Stimulated activated CD4-positive, alpha-beta T cell treated with anti-CD3 and anti-CD28 coated beads, Interleukin-1b, Interleukin-23, amount 100 ng/mL, for 24 hours (primary cell): ENCODE results near the gene IDUA.
"Not testable (repeated sequence)": the region's sequence is repeated elsewhere in the genome, so short reads cannot be mapped to it uniquely, and the experiment has no call there.

Experiments
- DNase-seq, 4 experiments: peaks; one replicate each; pipeline ENCODE4 v3.0.0-alpha.2; 2020; ENCODE audit warnings: low read depth in 4 of 4, low spot score in 1 of 4

The IDUA gene

DNA sequence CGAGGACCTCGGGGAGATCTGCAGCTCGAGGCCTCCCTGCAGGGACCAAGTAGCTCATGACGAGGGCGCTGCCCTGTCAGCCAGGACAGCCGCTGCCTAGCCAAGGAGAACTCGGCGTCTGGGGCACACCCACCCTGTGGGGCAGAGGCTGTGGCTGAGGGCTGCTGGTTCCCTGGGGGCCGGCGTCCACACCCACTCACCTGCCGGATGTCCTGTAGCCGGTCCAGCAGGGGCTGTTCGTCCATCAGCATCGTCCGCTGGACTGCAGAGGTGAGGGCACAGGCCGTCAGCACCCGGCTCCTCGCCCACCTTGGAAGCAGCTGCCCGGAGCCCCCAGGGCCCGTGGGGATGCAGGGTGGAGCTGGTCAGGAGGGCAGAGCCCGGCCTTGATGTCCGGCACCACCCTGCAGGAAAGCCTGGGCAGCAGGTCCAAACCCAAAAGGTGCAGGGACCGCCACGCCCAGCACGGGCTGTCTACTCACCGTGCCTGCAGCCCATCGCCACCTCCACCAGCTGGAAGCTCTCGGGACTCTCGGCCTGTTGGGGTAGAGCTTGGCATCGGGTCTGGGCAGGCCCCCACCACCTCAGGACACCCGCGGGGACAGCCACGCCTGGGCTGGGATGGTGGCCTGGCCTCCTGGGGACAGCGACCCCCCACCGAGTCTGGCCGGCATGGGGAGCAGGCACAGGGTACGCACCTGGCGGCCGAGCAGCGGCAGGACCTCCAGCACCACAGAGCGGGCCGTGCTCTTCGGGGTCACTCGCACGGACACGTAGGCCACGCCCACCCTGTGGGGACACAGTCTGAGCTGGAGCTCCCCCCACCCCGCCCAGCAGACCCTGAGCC lies 20.4 kb upstream of the IDUA start:
- DNase-seq = no peak

DNA sequence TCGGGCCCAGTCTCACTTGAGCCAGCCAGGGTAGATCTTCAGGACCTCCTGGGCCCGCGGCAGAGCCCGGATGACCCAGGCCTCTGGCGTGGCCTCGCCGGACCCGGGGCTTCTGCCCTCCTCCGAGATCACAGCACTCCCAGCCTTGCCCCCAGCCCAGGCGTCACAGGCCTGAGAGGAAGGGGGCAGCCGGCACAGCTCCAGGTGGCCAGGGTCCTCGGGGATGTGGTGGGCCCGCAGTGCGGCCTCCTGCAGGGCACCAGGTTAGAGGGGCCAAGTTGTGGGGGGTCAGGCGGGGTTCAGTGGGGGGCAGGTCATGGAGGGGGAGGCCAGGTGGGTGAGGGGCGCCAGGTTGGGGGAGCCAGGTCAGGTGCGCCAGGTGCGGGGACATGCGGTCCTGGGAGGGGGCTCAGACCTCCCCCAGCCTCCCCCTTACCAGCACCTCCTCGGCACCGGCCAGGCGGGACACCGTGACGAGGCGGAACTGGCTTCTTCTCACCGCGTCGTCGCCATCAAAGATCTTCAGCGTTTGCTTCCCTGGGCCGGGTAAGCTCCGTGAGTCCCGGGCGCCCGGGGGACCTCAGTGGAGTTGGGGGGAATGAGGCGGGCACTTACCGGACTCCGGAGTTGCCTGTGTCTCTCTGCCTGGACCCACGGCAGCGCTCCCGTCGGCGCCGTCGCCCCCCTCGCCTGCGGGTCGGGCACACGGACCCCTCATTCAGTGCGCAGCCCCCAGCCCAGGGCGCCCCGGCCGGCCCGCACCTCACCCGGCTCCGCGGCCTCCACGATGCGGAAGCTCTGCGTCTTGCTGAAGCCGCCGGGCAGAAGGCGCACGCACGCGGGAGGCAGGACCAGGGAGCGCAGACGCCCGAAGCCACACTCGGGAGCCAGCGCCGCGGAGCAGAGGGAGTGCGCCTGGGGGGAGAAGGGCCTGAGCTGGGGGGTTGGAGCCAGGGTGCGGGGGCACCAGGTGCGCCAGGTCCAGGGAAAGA lies 19.4 kb upstream of the IDUA start:
- DNase-seq = no peak

DNA sequence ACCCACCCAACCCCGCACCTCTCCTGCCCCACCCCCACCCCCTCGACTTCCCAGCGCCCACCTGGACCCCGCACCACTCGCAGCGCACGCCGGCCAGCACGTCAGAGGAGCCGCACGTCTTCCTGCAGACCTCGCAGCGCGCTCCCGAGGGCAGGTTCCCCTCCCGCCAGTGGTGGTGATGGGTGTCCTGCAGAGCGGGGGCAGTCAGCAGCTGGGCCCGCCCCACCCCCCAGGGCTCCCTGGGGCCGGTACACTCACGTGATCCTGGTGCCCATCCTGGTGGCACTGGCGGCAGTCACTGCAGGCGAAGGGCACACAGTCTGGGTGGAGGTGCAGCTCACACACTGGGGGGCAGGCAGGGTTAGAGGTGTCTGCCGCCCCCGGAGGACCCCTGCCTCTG lies 18.6 kb upstream of the IDUA start:
- DNase-seq = no peak

DNA sequence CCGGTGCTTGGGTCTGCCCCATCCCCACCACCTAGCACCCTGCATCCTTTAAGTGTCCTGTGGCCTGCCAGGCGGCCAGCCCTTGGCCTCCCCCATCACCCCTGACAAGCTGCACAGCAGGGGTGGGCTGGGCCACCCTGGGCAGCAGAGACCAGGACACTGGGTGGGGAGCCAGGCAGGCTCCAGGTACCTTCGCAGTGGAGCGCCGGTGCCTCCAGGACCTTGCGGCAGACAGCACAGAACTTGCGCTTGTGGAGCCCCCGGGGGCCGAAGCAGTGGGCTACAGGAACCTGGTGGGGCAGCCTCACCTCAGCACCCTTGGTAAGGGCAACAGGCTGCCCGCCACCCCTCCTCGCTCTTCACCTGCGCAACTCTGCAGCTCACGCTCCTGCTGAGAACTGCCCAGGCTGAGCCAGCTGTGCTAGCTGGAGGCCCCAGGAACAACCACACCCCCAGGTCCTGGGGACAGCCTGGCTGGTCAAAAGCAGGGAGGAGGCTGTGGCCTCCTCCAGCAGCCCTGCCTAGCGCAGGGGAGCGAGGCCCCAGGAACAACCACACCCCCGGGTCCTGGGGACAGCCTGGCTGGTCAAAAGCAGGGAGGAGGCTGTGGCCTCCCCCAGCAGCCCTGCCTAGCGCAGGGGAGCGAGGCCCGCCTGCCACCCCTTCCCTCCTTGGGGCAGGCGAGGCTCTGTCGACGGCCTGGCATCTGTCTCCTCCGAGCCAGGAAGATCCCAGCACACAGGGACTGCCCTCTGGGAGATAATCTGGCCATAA lies 18.0 kb upstream of the IDUA start:
- DNase-seq = no peak

DNA sequence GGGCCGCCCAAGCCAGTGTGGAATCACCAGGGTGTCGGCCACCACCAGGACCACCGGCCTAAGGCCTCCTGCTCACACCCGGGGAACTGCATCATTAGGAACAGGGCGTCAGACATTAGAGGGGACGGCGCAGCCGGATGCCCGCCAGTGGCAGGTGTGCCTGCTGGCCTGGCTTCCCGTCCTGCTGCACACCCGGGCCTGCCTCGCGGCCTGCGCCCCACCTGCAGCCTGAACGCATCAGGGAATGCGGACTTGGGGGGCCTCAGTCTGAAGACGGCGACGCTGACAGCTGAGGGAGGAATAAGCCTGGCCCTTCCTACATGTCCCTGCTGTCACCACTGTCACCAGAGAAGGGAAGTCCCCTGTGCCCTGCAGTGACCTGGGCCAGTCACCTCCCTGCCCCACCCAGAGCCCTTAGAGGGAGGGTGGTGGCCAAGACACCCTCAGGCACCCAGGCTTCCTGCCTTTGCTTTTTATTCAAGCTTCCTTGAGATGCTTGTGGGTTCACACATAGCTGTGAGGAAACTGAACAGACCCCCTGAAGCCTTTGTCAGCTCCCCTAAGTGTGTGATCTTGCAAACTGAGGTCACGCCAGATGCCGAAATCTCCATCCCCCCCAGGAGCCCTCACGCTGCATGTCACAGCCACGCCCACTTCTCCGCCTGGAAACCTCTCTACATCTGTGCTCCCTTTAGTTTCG lies 16.6 kb upstream of the IDUA start:
- DNase-seq = no peak

DNA sequence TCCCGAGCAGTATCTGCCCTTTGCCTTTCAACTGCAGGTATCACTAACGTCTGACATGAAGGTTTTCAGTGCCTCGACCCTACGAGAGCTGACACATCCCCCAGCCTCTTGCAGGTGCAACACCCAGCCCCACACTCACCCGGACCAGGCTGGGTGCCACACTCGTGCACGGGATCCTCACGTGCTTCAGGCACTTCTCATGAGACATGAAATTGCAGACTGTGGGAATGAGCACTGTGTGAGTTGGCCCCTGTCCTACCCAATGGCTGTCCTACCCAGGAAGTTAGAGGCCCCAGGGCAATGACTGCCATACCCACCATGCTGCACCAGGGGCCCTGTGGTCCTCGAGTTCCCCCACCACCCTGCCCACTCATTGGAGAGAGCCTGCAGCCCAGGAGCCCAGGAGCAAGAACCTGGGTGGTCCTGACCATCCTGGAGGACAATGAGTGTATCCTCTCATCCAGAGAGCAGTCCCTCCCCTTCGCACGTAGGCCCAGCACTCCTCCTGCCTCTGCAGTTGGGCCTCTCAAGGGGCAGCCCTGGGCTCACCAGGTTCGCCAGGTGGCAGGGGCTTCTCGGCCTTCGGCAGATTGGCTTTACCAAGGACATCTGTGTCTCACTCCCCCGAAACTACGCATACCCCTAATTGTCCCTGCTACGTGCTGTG lies 15.9 kb upstream of the IDUA start:
- DNase-seq = no peak

DNA sequence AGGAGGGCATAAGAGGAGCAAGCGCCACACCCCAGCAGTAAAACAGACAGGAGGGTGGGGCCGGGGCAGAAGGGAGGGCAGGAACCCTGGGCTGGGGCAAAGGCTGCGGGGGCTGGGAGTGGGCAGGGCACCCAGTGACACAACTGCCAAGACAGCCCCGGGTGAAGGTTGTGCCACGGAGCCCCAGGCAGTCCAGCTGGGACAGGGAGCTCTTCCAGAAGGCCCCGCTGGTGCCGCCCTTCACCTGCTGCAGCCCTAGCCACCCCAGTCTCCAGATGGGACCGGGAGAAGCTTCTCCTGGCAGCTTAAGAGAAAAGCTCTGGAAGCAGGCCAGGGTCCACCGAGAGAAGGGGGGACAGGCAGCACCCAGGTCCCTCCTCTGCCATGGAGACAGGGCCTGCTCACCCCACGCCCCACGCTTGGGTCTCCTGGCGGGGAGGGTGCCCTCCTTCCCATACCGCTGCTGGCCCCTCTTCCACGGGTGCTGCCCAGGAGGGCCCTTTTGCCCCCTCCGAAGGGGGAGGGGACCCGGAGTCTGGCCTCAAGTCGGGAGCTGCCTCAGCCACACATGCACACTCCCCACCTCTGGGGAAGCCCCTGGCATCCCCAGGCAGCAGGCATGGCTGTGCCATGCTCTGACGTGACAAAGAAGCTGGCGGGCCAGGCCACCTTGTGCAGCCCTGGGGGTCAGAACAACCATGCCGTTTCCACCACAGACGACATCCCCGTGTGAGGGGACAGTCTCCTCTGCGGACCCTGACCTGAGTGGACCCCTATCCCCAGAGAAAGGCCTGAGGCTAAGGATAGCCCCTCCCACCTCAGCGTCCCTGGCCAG lies 15.0 kb upstream of the IDUA start:
- DNase-seq = no peak

DNA sequence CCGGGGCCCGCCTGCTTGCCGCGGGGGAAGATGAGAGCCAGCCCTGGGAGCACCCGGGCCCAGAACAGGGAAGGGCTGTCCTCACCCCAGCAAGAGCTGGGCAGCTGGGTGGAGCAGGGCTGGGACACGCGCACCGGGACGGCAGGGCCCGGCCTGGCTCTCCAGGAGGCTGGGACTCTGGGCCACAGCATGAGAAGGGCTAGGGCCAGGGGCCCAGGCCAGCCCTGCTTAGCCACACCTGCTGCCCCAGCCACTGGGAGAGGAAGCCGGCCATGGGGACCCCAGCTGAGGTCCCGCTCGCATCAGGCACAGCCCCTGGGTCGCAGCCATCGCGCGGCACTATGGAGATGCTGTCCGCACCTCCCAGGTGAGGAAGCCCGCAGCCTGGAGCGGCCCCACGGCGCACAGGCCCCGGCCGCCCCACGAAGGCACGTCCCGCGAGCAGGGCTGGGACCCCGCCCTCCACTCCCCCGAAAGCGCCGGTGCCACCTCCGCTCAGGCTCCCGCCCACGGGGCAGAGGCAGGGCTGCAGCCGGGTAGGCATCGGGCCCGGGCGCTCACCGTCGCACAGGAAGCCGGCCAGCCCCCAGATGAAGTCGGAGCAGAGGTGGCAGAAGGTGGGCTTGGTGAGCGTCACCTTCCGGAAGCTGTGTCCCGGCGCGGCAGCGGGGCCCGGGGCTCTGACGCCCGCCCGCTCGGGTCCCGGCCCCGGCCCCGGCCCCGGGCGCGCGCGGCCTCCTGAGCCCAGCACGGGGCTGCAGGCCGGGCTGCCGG lies 14.0 kb upstream of the IDUA start:
- DNase-seq = peak; percentile 17 to 48 (median 30)

DNA sequence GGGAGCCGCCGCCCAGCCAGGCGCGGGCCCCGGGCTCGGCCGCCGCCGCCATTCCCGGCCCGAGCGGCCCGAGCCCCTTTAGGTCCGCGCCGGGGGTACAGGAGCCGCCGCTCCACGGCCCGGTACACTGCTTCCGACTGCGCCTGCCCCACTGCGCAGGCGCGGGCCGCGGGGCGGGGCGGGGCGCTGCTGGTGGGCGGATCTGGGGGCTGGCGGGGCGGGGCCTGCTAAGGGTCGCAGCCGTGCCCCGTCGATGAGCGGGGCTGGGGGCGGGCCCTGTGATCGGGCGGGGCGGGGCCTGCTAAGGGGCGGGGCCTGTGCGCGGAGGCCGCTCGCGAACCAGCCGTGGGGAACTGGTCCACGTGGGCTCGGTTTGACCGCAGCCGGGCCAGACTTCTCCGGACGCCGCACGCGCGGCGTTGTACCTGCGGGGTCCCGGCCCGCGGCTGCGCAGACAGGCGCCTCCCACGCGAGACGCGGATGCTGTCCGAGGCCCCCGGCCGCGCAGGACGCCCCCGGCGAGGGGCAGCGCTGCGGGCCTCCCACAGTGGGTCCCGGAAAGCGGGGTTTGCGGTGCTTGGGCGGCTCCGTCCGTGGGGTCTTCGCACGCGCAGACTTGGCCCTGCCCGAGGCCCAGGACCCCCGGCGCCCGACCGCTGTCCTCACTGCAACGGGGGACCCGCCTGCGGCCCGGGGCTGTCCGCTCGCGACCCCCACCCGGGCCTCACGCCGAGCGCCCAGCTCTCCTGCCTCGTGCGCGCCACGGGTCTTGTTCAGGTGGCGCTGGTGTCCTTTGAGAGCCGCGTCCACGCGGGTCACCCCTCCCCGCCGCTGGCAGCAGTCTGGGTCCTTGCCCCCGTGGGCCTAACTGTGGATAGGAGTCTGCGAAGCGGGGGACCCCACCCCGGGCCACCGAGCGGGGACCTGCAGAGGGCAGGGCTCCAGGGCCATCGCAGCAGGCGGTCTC lies 13.1 kb upstream of the IDUA start, which contains the start of gene DGKQ:
DGKQ (minus strand) TSS at position 139 of the 967 bp plus-strand sequence; CDS start at position 52, 87 bp downstream.
- DNase-seq = peak; percentile 64 to 87 (median 78)

DNA sequence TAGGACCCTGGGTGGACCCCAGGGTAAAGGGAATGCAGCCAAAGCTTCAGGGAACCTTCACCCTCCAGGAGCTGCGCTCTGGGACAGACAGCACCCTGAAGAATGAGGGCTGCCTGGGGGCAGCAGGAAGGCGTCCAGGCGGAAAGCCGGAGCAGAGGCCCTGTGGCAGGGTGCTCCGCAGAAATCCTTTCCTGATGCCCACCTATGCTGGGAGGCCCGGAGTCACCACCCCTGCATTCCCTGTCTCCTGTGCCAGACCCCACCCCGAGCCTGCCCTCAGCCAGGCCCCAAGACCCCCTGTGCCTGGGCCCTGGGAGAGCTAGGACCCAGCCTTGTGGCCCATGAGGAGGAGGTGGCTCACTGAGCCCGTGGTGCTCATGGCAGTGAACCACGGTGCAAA lies 12.2 kb upstream of the IDUA start:
- no peak for DNase-seq

DNA sequence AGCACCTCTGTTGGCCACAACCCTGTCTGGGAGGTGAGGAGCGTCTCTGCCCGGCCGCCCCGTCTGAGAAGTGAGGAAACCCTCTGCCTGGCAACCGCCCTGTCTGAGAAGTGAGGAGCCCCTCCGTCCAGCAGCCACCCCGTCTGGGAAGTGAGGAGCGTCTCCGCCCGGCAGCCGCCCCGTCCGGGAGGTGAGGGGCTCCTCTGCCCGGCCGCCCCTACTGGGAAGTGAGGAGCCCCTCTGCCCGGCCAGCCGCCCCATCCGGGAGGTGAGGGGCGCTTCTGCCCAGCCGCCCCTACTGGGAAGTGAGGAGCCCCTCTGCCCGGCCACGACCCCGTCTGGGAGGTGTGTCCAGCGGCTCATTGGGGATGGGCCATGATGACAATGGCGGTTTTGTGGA lies 10.8 kb upstream of the IDUA start:
- DNase-seq = not testable (repeated sequence)

DNA sequence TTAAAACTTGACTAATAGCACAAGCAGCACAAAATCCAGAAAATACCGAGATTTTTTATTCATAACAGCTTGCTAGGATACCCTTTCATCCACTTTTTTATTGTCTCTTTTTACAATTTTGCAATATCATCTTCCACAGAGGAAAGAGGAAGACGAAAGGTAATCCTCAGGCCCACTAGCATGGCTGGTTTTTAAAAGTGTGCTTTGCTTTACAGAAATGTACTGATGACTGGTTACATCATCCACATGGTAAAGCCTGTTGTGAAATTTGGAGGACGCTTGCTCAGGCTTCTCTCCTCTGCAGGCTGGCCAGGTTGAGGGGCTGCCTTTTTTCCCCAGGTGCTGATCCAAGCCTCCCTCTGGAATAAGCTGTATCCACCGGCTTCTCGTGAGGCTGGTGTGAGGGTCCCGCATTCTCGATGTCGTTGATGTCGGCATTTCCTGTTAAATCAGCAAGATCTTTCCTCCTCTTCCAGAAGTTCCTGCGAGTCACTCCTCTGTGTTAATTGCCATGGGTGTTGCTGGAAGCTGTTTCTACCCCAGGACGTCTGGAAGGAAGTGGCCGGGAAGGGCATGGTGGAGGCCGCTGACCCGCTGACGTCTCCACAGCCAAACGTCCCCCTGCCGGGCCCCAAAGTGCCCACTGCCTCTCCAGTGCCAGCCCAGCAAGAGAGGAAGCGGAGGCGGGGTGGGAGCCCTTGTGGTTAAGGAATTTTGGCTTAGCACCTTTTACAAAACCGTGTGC lies 7.7 kb upstream of the IDUA start:
- DNase-seq = no peak

DNA sequence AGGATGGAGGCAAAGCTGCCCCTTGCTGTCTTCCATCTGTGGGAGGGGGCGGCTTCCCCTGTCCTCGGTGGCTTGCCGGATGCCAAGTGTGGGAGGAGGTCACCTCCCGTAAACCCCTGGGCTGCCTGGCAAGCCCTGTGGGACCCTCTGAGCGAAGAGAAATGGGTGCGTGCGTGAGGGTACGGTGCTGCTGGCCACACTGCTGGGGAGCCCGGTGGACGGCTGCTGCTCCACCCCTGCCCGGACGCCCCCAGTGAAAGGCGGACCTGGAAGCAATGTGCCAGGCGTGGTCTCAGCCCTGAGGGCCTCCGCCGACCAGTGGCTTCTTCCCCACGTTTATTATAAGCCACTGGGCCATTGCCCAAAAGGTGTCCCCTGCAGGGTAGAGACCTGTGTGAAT lies 4.6 kb upstream of the IDUA start:
- DNase-seq = no peak

DNA sequence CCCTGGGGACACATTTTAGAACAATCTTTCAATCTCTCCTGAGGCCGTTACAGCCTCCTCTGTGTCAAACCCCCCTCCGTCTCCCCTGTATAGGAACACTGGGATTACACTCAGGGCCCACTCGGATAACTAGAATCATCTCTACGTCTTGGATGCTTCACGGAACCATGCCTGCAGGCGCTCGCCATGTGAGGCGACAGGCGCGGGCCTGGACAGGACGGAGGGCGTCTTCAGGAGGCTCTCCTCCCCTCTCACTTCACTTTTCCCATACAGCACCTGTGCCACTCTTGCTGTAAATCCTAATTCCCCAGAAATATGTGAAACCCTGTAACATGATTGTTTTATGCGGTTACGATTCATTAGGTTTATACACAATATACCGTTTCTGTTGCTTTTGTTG lies 4.0 kb upstream of the IDUA start:
- DNase-seq = no peak

DNA sequence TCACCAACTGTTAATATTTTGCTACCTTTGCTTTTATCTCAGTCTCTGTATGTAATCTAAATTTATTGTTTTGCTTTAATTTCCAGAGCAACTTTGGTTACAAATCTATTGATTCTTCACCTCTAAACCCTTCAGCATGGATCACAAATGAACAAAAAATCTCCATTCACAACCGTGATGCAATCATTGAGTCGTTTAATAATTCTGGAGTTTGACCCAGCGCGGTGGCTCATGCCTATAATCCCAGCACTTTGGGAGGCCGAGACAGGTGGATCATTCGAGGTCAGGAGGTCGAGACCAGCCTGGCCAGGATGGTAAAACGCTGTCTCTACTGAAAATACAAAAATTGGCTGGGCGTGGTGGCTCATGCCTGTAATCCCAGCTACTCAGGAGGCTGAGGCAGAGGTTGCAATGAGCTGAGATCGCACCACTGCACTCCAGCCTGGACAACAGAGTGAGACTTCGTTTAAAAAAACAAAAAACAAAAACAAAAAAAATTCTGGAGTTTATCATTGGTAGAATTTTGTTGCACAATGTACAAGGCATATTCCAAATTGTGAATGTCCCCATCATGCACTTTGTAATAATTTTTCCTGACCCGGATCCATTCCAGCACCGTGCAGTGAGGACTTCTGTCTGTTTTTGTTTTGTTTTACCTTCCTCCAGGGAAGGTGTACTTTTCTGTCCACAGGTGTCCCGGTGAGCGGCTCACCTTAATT lies 2.3 kb upstream of the IDUA start:
- no peak for DNase-seq
